ENCODE measurements around the gene ZNF865. TPM values are rescaled to one million over a fixed set of nuclear protein-coding genes. Genes with fewer than 3 reads are reported as not detected.

The ZNF865 gene
- total and polyA plus RNA-seq, 2 donors (not counting 1 experiment from before 2014, with no cell fraction given): 11.3 to 22.7 TPM

DNA sequence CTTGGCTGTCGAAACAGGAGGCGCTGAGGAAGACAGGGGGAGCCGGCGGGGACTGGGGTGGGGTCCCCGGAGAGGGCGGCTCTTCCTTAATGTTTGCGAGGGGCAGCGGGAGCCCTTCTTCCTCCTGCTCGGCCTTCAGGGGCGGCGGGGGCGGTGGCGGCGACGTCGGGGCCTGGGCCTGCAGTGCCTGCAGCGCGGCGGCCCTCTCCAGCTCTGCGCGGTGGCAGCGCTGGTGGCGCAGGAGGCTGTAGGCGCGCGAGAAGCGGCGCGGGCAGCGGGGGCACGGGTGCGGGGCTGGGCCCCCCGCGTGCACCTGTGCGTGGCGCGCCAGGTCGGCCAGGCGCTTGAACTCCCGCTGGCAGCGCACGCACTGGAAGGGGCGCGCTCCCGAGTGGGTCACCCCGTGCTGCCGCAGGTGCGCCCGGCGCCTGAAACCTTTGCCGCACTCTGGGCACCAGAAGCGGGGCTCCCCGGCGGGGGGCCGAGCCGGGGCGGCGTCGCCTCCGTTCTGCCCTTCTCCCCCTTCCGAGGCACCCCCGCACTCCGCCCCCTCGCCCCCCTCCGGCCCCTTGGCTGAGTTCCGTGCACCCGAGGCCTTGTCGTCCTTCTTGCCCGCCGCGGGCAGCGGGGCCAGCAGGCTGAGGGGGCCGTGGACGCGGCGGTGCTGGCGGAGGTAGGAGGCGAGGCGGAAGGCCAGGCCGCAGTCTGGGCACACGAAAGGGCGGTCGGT is 27.3 kb upstream of the ZNF865 start:
- 98% methylated on average over 80 of the region's 83 CpGs for WGBS (ENCODE audit: insufficient coverage)
- H3K79me2 ChIP-seq (ENCODE audit: control insufficient read depth, insufficient read depth, low read length): no peaks in the 10 kb centered on the region
- no peak overlapping the region for H2AFZ ChIP-seq (ENCODE audit: insufficient read depth, low read depth, low read length, poor library complexity, severe bottlenecking)
- DNase-seq (no peak), ATAC-seq (ENCODE audit: low read depth) (no peak)
- no peak overlapping the region for H3K27ac ChIP-seq (ENCODE audit: low read length in 2 of 2)
- no peak for TF ChIP-seq EZH2 (IDR thresholded peaks at IDR 0.05; ENCODE audit: borderline replicate concordance, insufficient read depth, low read depth, low read length, poor library complexity, severe bottlenecking)
- TF ChIP-seq, protein P1, sequence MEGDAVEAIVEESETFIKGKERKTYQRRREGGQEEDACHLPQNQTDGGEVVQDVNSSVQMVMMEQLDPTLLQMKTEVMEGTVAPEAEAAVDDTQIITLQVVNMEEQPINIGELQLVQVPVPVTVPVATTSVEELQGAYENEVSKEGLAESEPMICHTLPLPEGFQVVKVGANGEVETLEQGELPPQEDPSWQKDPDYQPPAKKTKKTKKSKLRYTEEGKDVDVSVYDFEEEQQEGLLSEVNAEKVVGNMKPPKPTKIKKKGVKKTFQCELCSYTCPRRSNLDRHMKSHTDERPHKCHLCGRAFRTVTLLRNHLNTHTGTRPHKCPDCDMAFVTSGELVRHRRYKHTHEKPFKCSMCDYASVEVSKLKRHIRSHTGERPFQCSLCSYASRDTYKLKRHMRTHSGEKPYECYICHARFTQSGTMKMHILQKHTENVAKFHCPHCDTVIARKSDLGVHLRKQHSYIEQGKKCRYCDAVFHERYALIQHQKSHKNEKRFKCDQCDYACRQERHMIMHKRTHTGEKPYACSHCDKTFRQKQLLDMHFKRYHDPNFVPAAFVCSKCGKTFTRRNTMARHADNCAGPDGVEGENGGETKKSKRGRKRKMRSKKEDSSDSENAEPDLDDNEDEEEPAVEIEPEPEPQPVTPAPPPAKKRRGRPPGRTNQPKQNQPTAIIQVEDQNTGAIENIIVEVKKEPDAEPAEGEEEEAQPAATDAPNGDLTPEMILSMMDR (IDR thresholded peaks at IDR 0.05): no peak
- Mint-ChIP-seq H3K9me3 (ENCODE audit: insufficient read depth) (no peaks in the 10 kb centered on the region), H3K27me3 (no peaks in the 10 kb centered on the region), H3K4me1 (peaks cover 26% of the 10 kb centered on the region), H3K27ac (no peak overlapping the region), H3K4me3 (no peak overlapping the region)
- no peak overlapping the region for H3K9ac ChIP-seq (ENCODE audit: low read length)
- H3K4me3 ChIP-seq (ENCODE audit: control extremely low read depth in 1 of 5, extremely low read depth in 1 of 5, insufficient read depth in 1 of 5, low read depth in 2 of 5, low read length in 4 of 5): no peak overlapping the region
- H3K27me3 ChIP-seq (replicated peaks in 1 of 4; ENCODE audit: control extremely low read depth in 1 of 4, control insufficient read depth in 3 of 4, insufficient read depth in 4 of 4, low read length in 3 of 4): no peaks in the 10 kb centered on the region
- no peaks in the 10 kb centered on the region for H4K20me1 ChIP-seq (ENCODE audit: control insufficient read depth, insufficient read depth, low read length, poor library complexity, severe bottlenecking)
- POLR2A ChIA-PET: interaction anchor here (0.5 kb wide), 1 partner anchor 76 kb away, joined by 3 read pairs; no protein-coding TSS in a partner anchor
- peaks cover 0 to 9% (median 0%) of the 10 kb centered on the region in 3 donors for H3K9me3 ChIP-seq (ENCODE audit: control extremely low read depth in 1 of 3, control insufficient read depth in 2 of 3, insufficient read depth in 1 of 3, low read length in 2 of 3)
- peaks cover 17 to 21% of the 10 kb centered on the region in 2 donors for H3K4me1 ChIP-seq (ENCODE audit: control insufficient read depth in 2 of 2, insufficient read depth in 2 of 2, low read length in 2 of 2)
- CTCF ChIA-PET: no interaction called here
- intact Hi-C loops (cut with micrococcal nuclease): no loop called here
- no peak overlapping the region for H3K4me2 ChIP-seq (replicated peaks; ENCODE audit: low read depth, low read length, poor library complexity, severe bottlenecking)
- H3K36me3 ChIP-seq (replicated peaks in 1 of 2; ENCODE audit: control extremely low read depth in 1 of 2, control insufficient read depth in 1 of 2, extremely low read depth in 1 of 2, insufficient read depth in 2 of 2, low read length in 1 of 2): no peaks in the 10 kb centered on the region
